HepG2 (cell line): ENCODE data around the gene PVALB. TPM values are rescaled to one million over a fixed set of nuclear protein-coding genes. Genes with fewer than 3 reads are reported as not detected.

Experiments
- ATAC-seq: fragments of 200-7000 bp; cut with Tn5 transposase; 3 replicates; pipeline ENCODE4 v1.9.1; 2020; ENCODE audit warnings: mild to moderate bottlenecking, moderate library complexity
- BruUV-seq: library from RNA; stranded (reverse); fragments of 400-500 nt; replicated peaks from 2 replicates; lab custom pipeline; 2021; lab: Mats Ljungman, UMichigan
- CTCF ChIA-PET: fragments of 300-600 bp; formaldehyde crosslinking; extraction: SDS; loops from one replicate; lab custom pipeline; 2021; ENCODE audit warnings: low total read pairs, inconsistent platforms, low intra/inter-chr PET ratio; lab: Yijun Ruan, JAX
- POLR2A ChIA-PET: fragments of 350-600 bp; sonication (Branson Sonifier 250); formaldehyde crosslinking; loops from one replicate; lab custom pipeline; 2020; ENCODE audit warnings: antibody characterized with exemption, inconsistent platforms; lab: Yijun Ruan, JAX
- DNase-seq: peaks from one replicate; pipeline ENCODE4 v3.0.0-alpha.2; 2015; ENCODE audit warnings: low spot score
- FAIRE-seq: peaks from 3 replicates; lab custom pipeline; 2011; peaks lifted over from hg19 to GRCh38; lab: Jason Lieb, UNC
- H2AFZ ChIP-seq: one replicate; pipeline ENCODE4 v1.6.1; 2011; ENCODE audit warnings: low read length, inconsistent platforms
- H3K27ac ChIP-seq: fragments of 300-600 bp; 3 replicates; pipeline ENCODE4 v1.8.0; 2011; ENCODE audit warnings: mixed run types, mild to moderate bottlenecking, mixed read lengths, low read length, inconsistent platforms; ENCODE audit not compliant: insufficient read depth; ENCODE audit errors: extremely low read length
- H3K27me3 ChIP-seq, 2 experiments: fragments of 200-600 bp in 1 of 2; 2 replicates in 1 of 2; 3 replicates in 1 of 2; pipeline versions ENCODE4 v1.6.0 to v1.8.0; 2011; ENCODE audit warnings: low read length in 2 of 2, mild to moderate bottlenecking in 2 of 2, moderate library complexity in 2 of 2, inconsistent platforms in 1 of 2; ENCODE audit not compliant: insufficient read depth in 2 of 2, control insufficient read depth in 1 of 2
- H3K36me3 ChIP-seq, 2 experiments: fragments of 200-600 bp in 1 of 2; replicated peaks in 1 of 2; 2 replicates in 1 of 2; 3 replicates in 1 of 2; pipeline versions ENCODE4 v1.5.1 to v1.8.0; 2011; ENCODE audit warnings: low read length in 2 of 2, inconsistent platforms in 1 of 2; ENCODE audit not compliant: insufficient read depth in 2 of 2, control insufficient read depth in 1 of 2
- H3K4me1 ChIP-seq: 2 replicates; pipeline ENCODE4 v1.5.1; 2012; ENCODE audit warnings: low read length, inconsistent platforms; ENCODE audit not compliant: insufficient read depth
- H3K4me2 ChIP-seq: 2 replicates; pipeline ENCODE4 v1.6.0; 2011; ENCODE audit warnings: low read depth, low read length, inconsistent platforms
- H3K4me3 ChIP-seq, 3 experiments: fragments of 200-600 bp in 1 of 3; sonication (generic), shearing (Covaris generic) in 1 of 3; replicated peaks in 1 of 3; 2 replicates each; pipeline ENCODE4 v1.5.1; 2011 to 2016; ENCODE audit warnings: low read length in 3 of 3, inconsistent platforms in 2 of 3, low read depth in 2 of 3, mild to moderate bottlenecking in 2 of 3, control low read depth in 1 of 3, mixed read lengths in 1 of 3; ENCODE audit not compliant: insufficient read depth in 1 of 3
- H3K79me2 ChIP-seq: one replicate; pipeline ENCODE4 v1.6.1; 2011; ENCODE audit warnings: low read length, inconsistent platforms; ENCODE audit not compliant: insufficient read depth
- H3K9ac ChIP-seq: 2 replicates; pipeline ENCODE4 v1.6.0; 2011; ENCODE audit warnings: mild to moderate bottlenecking, low read depth, low read length, inconsistent platforms; ENCODE audit not compliant: insufficient read depth
- H3K9me3 ChIP-seq: 2 replicates; pipeline ENCODE4 v1.5.1; 2012; ENCODE audit warnings: mild to moderate bottlenecking, low read length
- H4K20me1 ChIP-seq: 2 replicates; pipeline ENCODE4 v1.6.0; 2011; ENCODE audit warnings: inconsistent platforms, mild to moderate bottlenecking, low read length, moderate library complexity; ENCODE audit not compliant: insufficient read depth
- KMT2B ChIP-seq: IDR thresholded peaks from 2 replicates; pipeline ENCODE4 v1.6.1; 2016; ENCODE audit warnings: missing genetic modification reagents, missing compliant biosample characterization
- POLR2AphosphoS2 ChIP-seq: IDR thresholded peaks from 2 replicates; pipeline ENCODE4 v1.6.1; 2011; ENCODE audit warnings: low read depth, low read length, improper control_type of control experiment
- POLR2AphosphoS5 ChIP-seq: IDR thresholded peaks from 2 replicates; pipeline ENCODE4 v1.6.1; 2012; ENCODE audit warnings: low read depth, low read length
- PRMT3 ChIP-seq: sonication (generic); formaldehyde crosslinking; IDR thresholded peaks from 2 replicates; pipeline ENCODE4 v1.8.1; 2022; ENCODE audit warnings: low read depth, mild to moderate bottlenecking, moderate library complexity, missing genetic modification reagents, borderline replicate concordance
- SNAI1 ChIP-seq: sonication (generic); formaldehyde crosslinking; IDR thresholded peaks from 2 replicates; pipeline ENCODE4 v1.5.0; 2020; ENCODE audit warnings: mild to moderate bottlenecking, missing genetic modification reagents, borderline replicate concordance
- TOE1 ChIP-seq: sonication (generic); formaldehyde crosslinking; IDR thresholded peaks from 2 replicates; pipeline ENCODE4 v1.4.0; 2020; ENCODE audit warnings: mild to moderate bottlenecking, missing genetic modification reagents
- ZNF138 ChIP-seq: sonication (generic); formaldehyde crosslinking; IDR thresholded peaks from 2 replicates; pipeline ENCODE4 v1.5.0; 2020; ENCODE audit warnings: mild to moderate bottlenecking, low read depth, missing genetic modification reagents
- ZNF501 ChIP-seq: sonication (generic); formaldehyde crosslinking; IDR thresholded peaks from 2 replicates; pipeline ENCODE4 v1.5.1; 2020; ENCODE audit warnings: mild to moderate bottlenecking, moderate library complexity, missing genetic modification reagents
- ZNF788 ChIP-seq: sonication (generic); formaldehyde crosslinking; IDR thresholded peaks from 2 replicates; pipeline ENCODE4 v1.5.0; 2020; ENCODE audit warnings: mild to moderate bottlenecking, missing genetic modification reagents, borderline replicate concordance
- WGBS: methylation state at CpG from one replicate; pipeline ENCODE4 v1.1.6; 2017; ENCODE audit warnings: low lambda C conversion rate; 5-methylcytosine and 5-hydroxymethylcytosine counted together
- in situ Hi-C: cut with HindIII; loops from 2 replicates; pipeline ENCODE4 v1.10.0; 2017; ENCODE audit warnings: low pct_unique_long_range_greater_than_20kb; ENCODE audit not compliant: extremely low pct_ligation_motif_present
- intact Hi-C: fragments of 100-400 bp; cut with micrococcal nuclease; formaldehyde crosslinking; loops from one replicate; pipeline ENCODE4 v1.10.0; 2022; ENCODE audit not compliant: unreplicated experiment
- polyA plus RNA-seq, 8 experiments: library from polyadenylated mRNA; depleted of rRNA in 3 of 8; stranded (reverse) in 7 of 8; unstranded in 1 of 8; fragments of >200 nt; fragmentation: Illumina TruSeq in 4 of 8; extraction: Trizol in 4 of 8; gene quantifications; 2 replicates each; pipeline versions ENCODE4 v1.2.1 to v1.2.3, GENCODE V29; 2011 to 2016; ENCODE audit warnings: low read depth in 4 of 8, missing spikeins in 1 of 8, mixed read lengths in 1 of 8; ENCODE audit not compliant: insufficient read depth in 1 of 8
- total RNA-seq, 5 experiments: library from RNA; depleted of rRNA; stranded (reverse); fragments of >200 nt; fragmentation: Illumina TruSeq; extraction: Trizol; gene quantifications; 2 replicates each; pipeline ENCODE4 v1.2.3, GENCODE V29; 2016; ENCODE audit warnings: low read depth in 1 of 5
- TF ChIP-seq, protein P1 (sequence below): sonication (generic); formaldehyde crosslinking; IDR thresholded peaks from 2 replicates; pipeline ENCODE4 v1.8.0; 2022; ENCODE audit warnings: missing genetic modification reagents, mild to moderate bottlenecking, moderate library complexity, borderline replicate concordance

Gene PVALB
- total and polyA plus RNA-seq, 2 of the 13 experiments (the other 11 are each of a cell fraction or from before 2014, with no cell fraction given), result not detected

DNA sequence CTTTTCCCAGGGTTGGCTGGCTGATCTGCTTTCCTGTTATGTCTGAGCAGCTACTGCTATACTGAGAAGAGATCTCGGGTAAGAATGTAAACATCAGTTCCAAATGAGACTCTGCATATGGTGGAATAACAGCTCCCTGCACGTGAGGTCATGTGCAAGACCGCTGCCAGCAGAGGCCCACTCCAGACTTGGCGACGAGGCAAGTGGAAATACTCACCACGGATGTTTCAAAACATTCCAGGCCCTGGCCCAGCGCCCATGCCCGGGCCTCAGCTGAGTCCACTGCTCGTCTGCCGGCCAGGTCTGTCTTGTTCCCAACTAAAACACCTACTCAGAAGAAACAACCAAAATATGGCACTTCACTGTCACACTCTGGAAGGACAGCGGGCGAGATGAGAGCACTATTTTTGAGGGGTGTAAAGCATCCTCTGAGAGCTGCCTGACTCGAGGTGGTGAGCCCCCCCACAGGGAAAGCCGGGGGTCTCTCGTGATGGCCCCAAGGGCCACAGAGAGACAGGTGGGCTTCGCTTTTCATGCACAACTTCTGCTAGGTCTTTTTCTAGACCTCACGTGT is 54.1 kb downstream of the PVALB start:
- intact Hi-C loops, result no loop called here
- no peaks in the 10 kb centered on the region for H3K79me2 ChIP-seq
- BruUV-seq, result no TSS peak
- H2AFZ ChIP-seq, result no peak overlapping the region
- no peaks in the 10 kb centered on the region for H3K36me3 ChIP-seq
- FAIRE-seq, result no peak
- H3K27me3 ChIP-seq, result peaks cover 4 to 89% of the 10 kb centered on the region in 2 experiments
- ChIA-PET POLR2A (no interaction called here), CTCF (no interaction called here)
- H3K4me3 ChIP-seq, result no peak overlapping the region
- 40% methylated on average over 13 of the region's 17 CpGs for WGBS
- DNase-seq, result no peak
- H3K4me2 ChIP-seq, result no peak overlapping the region
- in situ Hi-C loops, result no loop called here
- ATAC-seq, result no peak
- no peaks in the 10 kb centered on the region for H3K4me1 ChIP-seq
- TF ChIP-seq POLR2AphosphoS2 (no peak), ZNF788 (no peak), ZNF501 (no peak), PRMT3 (no peak), ZNF138 (CRISPR knock-in tag) (no peak), POLR2AphosphoS5 (no peak), KMT2B (CRISPR knock-in tag) (no peak), TOE1 (CRISPR knock-in tag) (no peak), SNAI1 (CRISPR knock-in tag) (no peak)
- TF ChIP-seq, protein P1, sequence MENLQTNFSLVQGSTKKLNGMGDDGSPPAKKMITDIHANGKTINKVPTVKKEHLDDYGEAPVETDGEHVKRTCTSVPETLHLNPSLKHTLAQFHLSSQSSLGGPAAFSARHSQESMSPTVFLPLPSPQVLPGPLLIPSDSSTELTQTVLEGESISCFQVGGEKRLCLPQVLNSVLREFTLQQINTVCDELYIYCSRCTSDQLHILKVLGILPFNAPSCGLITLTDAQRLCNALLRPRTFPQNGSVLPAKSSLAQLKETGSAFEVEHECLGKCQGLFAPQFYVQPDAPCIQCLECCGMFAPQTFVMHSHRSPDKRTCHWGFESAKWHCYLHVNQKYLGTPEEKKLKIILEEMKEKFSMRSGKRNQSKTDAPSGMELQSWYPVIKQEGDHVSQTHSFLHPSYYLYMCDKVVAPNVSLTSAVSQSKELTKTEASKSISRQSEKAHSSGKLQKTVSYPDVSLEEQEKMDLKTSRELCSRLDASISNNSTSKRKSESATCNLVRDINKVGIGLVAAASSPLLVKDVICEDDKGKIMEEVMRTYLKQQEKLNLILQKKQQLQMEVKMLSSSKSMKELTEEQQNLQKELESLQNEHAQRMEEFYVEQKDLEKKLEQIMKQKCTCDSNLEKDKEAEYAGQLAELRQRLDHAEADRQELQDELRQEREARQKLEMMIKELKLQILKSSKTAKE (CRISPR knock-in tag), result no peak
- no peak overlapping the region for H3K9ac ChIP-seq
- no peaks in the 10 kb centered on the region for H4K20me1 ChIP-seq
- H3K27ac ChIP-seq, result no peak overlapping the region
- no peaks in the 10 kb centered on the region for H3K9me3 ChIP-seq
